HEK293 (cell line): ENCODE measurements around the gene CCDC146.

Experiments
- CTCF ChIA-PET: fragments of 350-600 bp; formaldehyde crosslinking; extraction: SDS; loops from one replicate; lab custom pipeline; 2021; ENCODE audit warnings: antibody characterized with exemption; lab: Yijun Ruan, JAX
- POLR2A ChIA-PET: fragments of 300-600 bp; formaldehyde crosslinking; extraction: SDS; loops from one replicate; lab custom pipeline; 2020; ENCODE audit warnings: antibody characterized with exemption, inconsistent platforms; lab: Yijun Ruan, JAX
- H3K27ac ChIP-seq: fragments of 200-500 bp; sonication (Bioruptor generic); 2 replicates; pipeline ENCODE4 v1.5.1; 2014; ENCODE audit warnings: low read depth, low read length, control low read depth, inconsistent platforms; ENCODE audit errors: extremely low read depth
- H3K36me3 ChIP-seq, 2 experiments: fragments of 200-500 bp in 1 of 2; sonication (Bioruptor generic) in 1 of 2; 1 replicate in 1 of 2; 2 replicates in 1 of 2; pipeline ENCODE4 v1.5.1; 2014 to 2017; ENCODE audit warnings: inconsistent platforms in 2 of 2, low read length in 2 of 2; ENCODE audit not compliant: control insufficient read depth in 2 of 2, insufficient read depth in 1 of 2
- H3K4me1 ChIP-seq: fragments of 200-500 bp; sonication (Bioruptor generic); 2 replicates; pipeline ENCODE4 v1.5.1; 2014; ENCODE audit warnings: mild to moderate bottlenecking, low read length, inconsistent platforms; ENCODE audit not compliant: control insufficient read depth, insufficient read depth
- H3K4me3 ChIP-seq: 2 replicates; pipeline ENCODE4 v1.5.1; 2011; ENCODE audit warnings: low read depth, mild to moderate bottlenecking, control low read depth, low read length, moderate library complexity
- H3K9me3 ChIP-seq: fragments of 200-500 bp; sonication (Bioruptor generic); 2 replicates; pipeline ENCODE4 v1.5.1; 2014; ENCODE audit warnings: low read depth, low read length, inconsistent platforms; ENCODE audit not compliant: control insufficient read depth, insufficient read depth
- GLIS1 ChIP-seq: fragments of 450-650 bp; formaldehyde crosslinking; IDR thresholded peaks from 2 replicates; pipeline ENCODE4 v1.5.1; 2016; ENCODE audit warnings: missing biosample characterization, missing genetic modification characterization
- KLF16 ChIP-seq: fragments of 450-650 bp; formaldehyde crosslinking; IDR thresholded peaks from 2 replicates; pipeline ENCODE4 v1.5.1; 2017; ENCODE audit warnings: missing biosample characterization, missing genetic modification characterization
- PRDM1 ChIP-seq: fragments of 450-650 bp; formaldehyde crosslinking; IDR thresholded peaks from 2 replicates; pipeline ENCODE4; 2016; ENCODE audit warnings: missing biosample characterization, missing genetic modification characterization
- PRDM10 ChIP-seq: fragments of 450-650 bp; formaldehyde crosslinking; IDR thresholded peaks from 2 replicates; pipeline ENCODE4 v1.5.1; 2016; ENCODE audit warnings: missing biosample characterization, missing genetic modification characterization
- SETDB1 ChIP-seq: IDR thresholded peaks from one replicate; pipeline ENCODE4 v1.6.1; 2017; ENCODE audit warnings: mild to moderate bottlenecking, low read length, moderate library complexity, mixed read lengths; ENCODE audit not compliant: insufficient read length
- SP7 ChIP-seq: fragments of 450-650 bp; formaldehyde crosslinking; IDR thresholded peaks from 2 replicates; pipeline ENCODE4 v1.5.1; 2016; ENCODE audit warnings: missing biosample characterization, missing genetic modification characterization
- TRIM28 ChIP-seq: IDR thresholded peaks from 2 replicates; pipeline ENCODE4 v1.6.1; 2011; ENCODE audit warnings: low read length, control low read depth, borderline replicate concordance
- YY2 ChIP-seq: fragments of 450-650 bp; formaldehyde crosslinking; IDR thresholded peaks from 2 replicates; pipeline ENCODE4 v1.5.1; 2016; ENCODE audit warnings: missing biosample characterization, missing genetic modification characterization
- ZBTB21 ChIP-seq: fragments of 450-650 bp; formaldehyde crosslinking; IDR thresholded peaks from 2 replicates; pipeline ENCODE4 v1.5.1; 2017; ENCODE audit warnings: missing biosample characterization, missing genetic modification characterization
- ZFP37 ChIP-seq: fragments of 450-650 bp; formaldehyde crosslinking; IDR thresholded peaks from 2 replicates; pipeline ENCODE4 v1.5.1; 2016; ENCODE audit warnings: missing biosample characterization, missing genetic modification characterization
- ZNF157 ChIP-seq: fragments of 450-650 bp; formaldehyde crosslinking; IDR thresholded peaks from 2 replicates; pipeline ENCODE4 v1.5.1; 2016; ENCODE audit warnings: missing biosample characterization, missing genetic modification characterization
- ZNF221 ChIP-seq: fragments of 450-650 bp; formaldehyde crosslinking; IDR thresholded peaks from 2 replicates; pipeline ENCODE4 v1.5.1; 2017; ENCODE audit warnings: missing biosample characterization, missing genetic modification characterization, borderline replicate concordance
- ZNF280C ChIP-seq: fragments of 450-650 bp; formaldehyde crosslinking; IDR thresholded peaks from 2 replicates; pipeline ENCODE4 v1.5.1; 2016; ENCODE audit warnings: missing biosample characterization, missing genetic modification characterization
- ZNF394 ChIP-seq: fragments of 450-650 bp; formaldehyde crosslinking; IDR thresholded peaks from 2 replicates; pipeline ENCODE4 v1.5.1; 2016; ENCODE audit warnings: missing biosample characterization, missing genetic modification characterization, mild to moderate bottlenecking, moderate library complexity, borderline replicate concordance
- ZNF48 ChIP-seq: fragments of 450-650 bp; formaldehyde crosslinking; IDR thresholded peaks from 2 replicates; pipeline ENCODE4 v1.5.1; 2016; ENCODE audit warnings: missing biosample characterization, missing genetic modification characterization
- ZNF488 ChIP-seq: fragments of 450-650 bp; formaldehyde crosslinking; IDR thresholded peaks from 2 replicates; pipeline ENCODE4 v1.5.1; 2016; ENCODE audit warnings: missing biosample characterization, missing genetic modification characterization
- ZNF548 ChIP-seq: fragments of 450-650 bp; formaldehyde crosslinking; IDR thresholded peaks from 2 replicates; pipeline ENCODE4 v1.5.1; 2016; ENCODE audit warnings: missing biosample characterization, missing genetic modification characterization
- ZNF623 ChIP-seq: fragments of 450-650 bp; formaldehyde crosslinking; IDR thresholded peaks from 2 replicates; pipeline ENCODE4 v1.5.1; 2016; ENCODE audit warnings: missing biosample characterization, missing genetic modification characterization
- ZNF629 ChIP-seq: fragments of 450-650 bp; formaldehyde crosslinking; IDR thresholded peaks from 2 replicates; pipeline ENCODE4 v1.5.1; 2017; ENCODE audit warnings: missing biosample characterization, missing genetic modification characterization
- ZNF677 ChIP-seq: fragments of 450-650 bp; IDR thresholded peaks from 2 replicates; pipeline ENCODE4 v1.5.0; 2018; ENCODE audit warnings: missing biosample characterization, mild to moderate bottlenecking, missing genetic modification characterization, moderate library complexity
- ZNF768 ChIP-seq: fragments of 450-650 bp; formaldehyde crosslinking; IDR thresholded peaks from 2 replicates; pipeline ENCODE4 v1.5.1; 2018; ENCODE audit warnings: missing biosample characterization, mild to moderate bottlenecking, missing genetic modification characterization
- ZNF776 ChIP-seq: fragments of 450-650 bp; formaldehyde crosslinking; IDR thresholded peaks from 2 replicates; pipeline ENCODE4 v1.5.0; 2017; ENCODE audit warnings: missing biosample characterization, missing genetic modification characterization, borderline replicate concordance
- ZNF837 ChIP-seq: fragments of 450-650 bp; formaldehyde crosslinking; IDR thresholded peaks from 2 replicates; pipeline ENCODE4 v1.5.1; 2016; ENCODE audit warnings: missing biosample characterization, missing genetic modification characterization
- ZSCAN23 ChIP-seq: fragments of 450-650 bp; formaldehyde crosslinking; IDR thresholded peaks from 2 replicates; pipeline ENCODE4 v1.5.1; 2016; ENCODE audit warnings: missing biosample characterization, missing genetic modification characterization

Gene CCDC146

GRCh38 chr7:77338260-77338659, 215.8 kb downstream of the CCDC146 start:
- H3K27ac ChIP-seq: no peak overlapping the region
- CTCF ChIA-PET: no interaction called here
- TF ChIP-seq ZNF768 (tag by site-specific recombination) (no peak), ZNF394 (tag by site-specific recombination) (no peak), YY2 (tag by site-specific recombination) (no peak), ZFP37 (tag by site-specific recombination) (no peak), ZBTB21 (tag by site-specific recombination) (no peak), ZNF548 (tag by site-specific recombination) (no peak), SETDB1 (no peak), ZNF623 (tag by site-specific recombination) (no peak), ZNF157 (no peak), GLIS1 (tag by site-specific recombination) (no peak), ZNF488 (no peak)
- no peaks in the 10 kb centered on the region for H3K9me3 ChIP-seq
- H3K36me3 ChIP-seq: no peaks in the 10 kb centered on the region
- POLR2A ChIA-PET: no interaction called here
- no peaks in the 10 kb centered on the region for H3K4me1 ChIP-seq
- no peak overlapping the region for H3K4me3 ChIP-seq

- Histone ChIP-seq H3K27ac (no peak overlapping the region), H3K4me1 (no peaks in the 10 kb centered on the region), H3K4me3 (no peak overlapping the region), H3K9me3 (no peaks in the 10 kb centered on the region), H3K36me3 (no peaks in the 10 kb centered on the region)
- TF ChIP-seq TRIM28 (peak; percentile 22; the same call in 1 of the 2 replicates), ZNF776 (tag by site-specific recombination) (no peak), SP7 (peak; percentile 93)
- CTCF ChIA-PET: interaction anchor here (0.6 kb wide), 1 partner anchor 116 kb away, joined by 3 read pairs; no protein-coding TSS in a partner anchor
- POLR2A ChIA-PET: no interaction called here
Observed at GRCh38 chr7:77338883-77339629, 216.6 kb downstream of the CCDC146 start.

GRCh38 chr7:77339726-77340125, 217.3 kb downstream of the CCDC146 start:
- Histone ChIP-seq H3K36me3 (no peaks in the 10 kb centered on the region), H3K4me3 (no peak overlapping the region), H3K9me3 (no peaks in the 10 kb centered on the region), H3K4me1 (no peaks in the 10 kb centered on the region), H3K27ac (no peak overlapping the region)
- ChIA-PET CTCF (interaction anchor here (0.7 kb wide), 1 partner anchor 768 kb away, joined by 3 read pairs; no protein-coding TSS in a partner anchor), POLR2A (no interaction called here)
- TF ChIP-seq ZNF221 (tag by site-specific recombination) (no peak), ZNF629 (tag by site-specific recombination) (no peak), KLF16 (tag by site-specific recombination) (no peak), ZNF837 (no peak), ZNF280C (tag by site-specific recombination) (no peak), ZNF48 (tag by site-specific recombination) (no peak), ZNF677 (tag by site-specific recombination) (no peak), PRDM1 (tag by site-specific recombination) (no peak), PRDM10 (no peak), ZSCAN23 (tag by site-specific recombination) (no peak), ZNF157 (no peak)
